SK-N-DZ (cell line): ENCODE data around the gene C14orf180.

ENCODE experiments used
- DNase-seq: peaks from one replicate; pipeline ENCODE4 v3.0.0-alpha.2; 2015; ENCODE audit warnings: low spot score

The C14orf180 gene

GRCh38 chr14:104549536-104550339 is 29.8 kb upstream of the C14orf180 start:
- DNase-seq, result no peak

GRCh38 chr14:104550340-104550860 is 29.2 kb upstream of the C14orf180 start:
- no peak for DNase-seq

GRCh38 chr14:104550861-104551728 is 28.5 kb upstream of the C14orf180 start:
- no peak for DNase-seq

GRCh38 chr14:104551851-104552737 is 27.5 kb upstream of the C14orf180 start:
- DNase-seq, result no peak

GRCh38 chr14:104552738-104553125 is 26.8 kb upstream of the C14orf180 start:
- DNase-seq, result no peak

- DNase-seq, result no peak
Measured at GRCh38 chr14:104553166-104554087, 26.1 kb upstream of the C14orf180 start.

- no peak for DNase-seq
Measured at GRCh38 chr14:104554088-104554607, 25.4 kb upstream of the C14orf180 start.

- no peak for DNase-seq
Measured at GRCh38 chr14:104554608-104555429, 24.7 kb upstream of the C14orf180 start.

GRCh38 chr14:104555430-104556255 is 23.9 kb upstream of the C14orf180 start:
- DNase-seq, result no peak

- no peak for DNase-seq
Measured at GRCh38 chr14:104556256-104557021, 23.1 kb upstream of the C14orf180 start.

GRCh38 chr14:104557086-104557485 is 22.5 kb upstream of the C14orf180 start:
- no peak for DNase-seq

GRCh38 chr14:104557766-104558165 is 21.8 kb upstream of the C14orf180 start:
- DNase-seq, result no peak

GRCh38 chr14:104558231-104559027 is 21.1 kb upstream of the C14orf180 start:
- no peak for DNase-seq

GRCh38 chr14:104559028-104559803 is 20.3 kb upstream of the C14orf180 start:
- DNase-seq, result no peak

- DNase-seq, result no peak
Measured at GRCh38 chr14:104559804-104560585, 19.6 kb upstream of the C14orf180 start.
